Measurements from ENCODE around the gene TBC1D12. TPM values are rescaled to one million over a fixed set of nuclear protein-coding genes. Genes with fewer than 3 reads are reported as not detected.
"Not testable (repeated sequence)": the region's sequence is repeated elsewhere in the genome, so short reads cannot be mapped to it uniquely, and the experiment has no call there.

TBC1D12 gene
- total RNA-seq, 2 donors from 2014 or later: 13.8 to 22.3 TPM

DNA sequence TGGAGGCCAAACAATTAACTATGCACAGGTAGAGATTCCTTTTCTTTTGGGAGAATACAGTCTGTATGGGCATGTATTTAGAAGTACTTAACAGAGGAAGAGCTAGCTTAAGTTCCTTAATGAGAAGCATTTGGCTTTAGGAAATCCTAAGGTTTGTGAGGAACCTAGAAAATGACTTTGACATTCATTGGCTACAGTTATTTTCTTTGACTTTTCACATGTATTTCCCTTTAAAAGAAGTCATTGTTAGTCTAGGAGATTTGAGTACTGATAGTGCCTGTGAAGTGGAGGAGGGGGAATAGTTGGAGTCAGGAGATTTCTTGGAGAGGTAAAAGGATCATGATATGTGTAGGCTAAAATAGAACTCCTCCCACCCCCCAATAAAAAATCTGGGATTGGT, 146.9 kb downstream of the TBC1D12 start:
- intact Hi-C loops (cut with DNase I): no loop called here
- Histone ChIP-seq H3K4me3 (no peak overlapping the region), H3K27me3 (replicated peaks; ENCODE audit: insufficient read depth) (no peaks in the 10 kb centered on the region), H3K9me3 (no peaks in the 10 kb centered on the region), H3K36me3 (no peaks in the 10 kb centered on the region), H3K27ac (no peak overlapping the region), H3K4me1 (replicated peaks) (peaks cover 4% of the 10 kb centered on the region)
- DNase-seq (ENCODE audit: low spot score): no peak
- TF ChIP-seq POLR2AphosphoS5 (IDR thresholded peaks at IDR 0.05) (no peak), POLR2A (IDR thresholded peaks at IDR 0.05) (no peak)
- TF ChIP-seq, protein P1, sequence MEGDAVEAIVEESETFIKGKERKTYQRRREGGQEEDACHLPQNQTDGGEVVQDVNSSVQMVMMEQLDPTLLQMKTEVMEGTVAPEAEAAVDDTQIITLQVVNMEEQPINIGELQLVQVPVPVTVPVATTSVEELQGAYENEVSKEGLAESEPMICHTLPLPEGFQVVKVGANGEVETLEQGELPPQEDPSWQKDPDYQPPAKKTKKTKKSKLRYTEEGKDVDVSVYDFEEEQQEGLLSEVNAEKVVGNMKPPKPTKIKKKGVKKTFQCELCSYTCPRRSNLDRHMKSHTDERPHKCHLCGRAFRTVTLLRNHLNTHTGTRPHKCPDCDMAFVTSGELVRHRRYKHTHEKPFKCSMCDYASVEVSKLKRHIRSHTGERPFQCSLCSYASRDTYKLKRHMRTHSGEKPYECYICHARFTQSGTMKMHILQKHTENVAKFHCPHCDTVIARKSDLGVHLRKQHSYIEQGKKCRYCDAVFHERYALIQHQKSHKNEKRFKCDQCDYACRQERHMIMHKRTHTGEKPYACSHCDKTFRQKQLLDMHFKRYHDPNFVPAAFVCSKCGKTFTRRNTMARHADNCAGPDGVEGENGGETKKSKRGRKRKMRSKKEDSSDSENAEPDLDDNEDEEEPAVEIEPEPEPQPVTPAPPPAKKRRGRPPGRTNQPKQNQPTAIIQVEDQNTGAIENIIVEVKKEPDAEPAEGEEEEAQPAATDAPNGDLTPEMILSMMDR (IDR thresholded peaks at IDR 0.05): no peak

DNA sequence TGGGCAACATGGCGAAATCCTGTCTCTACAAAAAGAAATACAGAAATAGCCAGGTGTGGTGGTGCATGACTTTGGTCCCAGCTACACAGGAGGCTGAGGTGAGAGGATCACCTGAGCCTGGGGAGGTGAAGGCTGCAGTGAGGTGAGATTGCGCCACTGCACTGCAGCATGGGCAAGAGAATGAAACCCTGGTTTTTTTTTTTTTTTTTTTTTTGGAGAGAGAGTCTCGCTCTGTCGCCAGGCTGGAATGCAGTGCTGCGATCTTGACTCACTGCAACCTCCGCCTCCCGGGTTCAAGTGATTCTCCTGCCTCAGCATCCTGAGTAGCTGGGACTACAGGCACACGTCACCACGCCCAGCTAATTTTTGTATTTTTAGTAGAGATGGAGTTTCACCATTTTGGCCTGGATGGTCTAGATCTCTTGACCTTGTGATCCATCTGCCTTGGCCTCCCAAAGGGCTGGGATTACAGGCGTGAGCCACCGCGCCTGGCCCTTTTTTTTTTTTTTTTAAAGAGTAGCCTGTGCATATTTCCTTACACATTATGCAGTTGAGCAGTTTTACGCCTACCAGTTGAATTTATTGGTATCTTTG, 165.5 kb downstream of the TBC1D12 start:
- H3K9me3 ChIP-seq; H3K27me3 ChIP-seq (replicated peaks; ENCODE audit: insufficient read depth); intact Hi-C loops (cut with DNase I); H3K4me3 ChIP-seq; DNase-seq (ENCODE audit: low spot score); H3K36me3 ChIP-seq; H3K4me1 ChIP-seq (replicated peaks); H3K27ac ChIP-seq: not testable (repeated sequence)
- WGBS: 94% methylated on average over 13 of the region's 13 CpGs

DNA sequence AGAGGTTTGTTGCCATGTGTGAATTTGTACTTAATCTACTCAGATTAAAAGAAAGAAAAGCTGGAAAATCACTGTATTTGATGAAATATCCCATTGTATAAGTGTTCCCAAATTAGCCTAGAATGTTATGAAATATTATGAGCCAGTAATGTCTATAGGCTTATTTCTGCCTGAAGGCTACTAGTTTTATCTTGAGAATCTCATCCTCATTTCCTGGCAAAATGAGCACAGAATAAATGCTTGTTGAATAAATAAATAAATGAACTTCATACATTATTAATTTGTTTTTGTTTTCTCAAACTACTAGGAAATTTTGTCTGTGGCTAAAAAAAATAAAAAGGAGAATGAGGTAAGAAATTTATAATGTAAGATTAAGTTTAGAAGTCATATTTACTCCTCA, 168.7 kb downstream of the TBC1D12 start:
- TF ChIP-seq POLR2A (IDR thresholded peaks at IDR 0.05) (no peak), POLR2AphosphoS5 (IDR thresholded peaks at IDR 0.05) (no peak)
- TF ChIP-seq, protein P1 (IDR thresholded peaks at IDR 0.05): no peak
- intact Hi-C loops (cut with DNase I): no loop called here
- H3K4me3 ChIP-seq: no peak overlapping the region
- DNase-seq (ENCODE audit: low spot score): no peak
- no peaks in the 10 kb centered on the region for H3K36me3 ChIP-seq
- H3K4me1 ChIP-seq (replicated peaks): no peaks in the 10 kb centered on the region
- H3K9me3 ChIP-seq: no peaks in the 10 kb centered on the region
- no peak overlapping the region for H3K27ac ChIP-seq
- no peaks in the 10 kb centered on the region for H3K27me3 ChIP-seq (replicated peaks; ENCODE audit: insufficient read depth)

DNA sequence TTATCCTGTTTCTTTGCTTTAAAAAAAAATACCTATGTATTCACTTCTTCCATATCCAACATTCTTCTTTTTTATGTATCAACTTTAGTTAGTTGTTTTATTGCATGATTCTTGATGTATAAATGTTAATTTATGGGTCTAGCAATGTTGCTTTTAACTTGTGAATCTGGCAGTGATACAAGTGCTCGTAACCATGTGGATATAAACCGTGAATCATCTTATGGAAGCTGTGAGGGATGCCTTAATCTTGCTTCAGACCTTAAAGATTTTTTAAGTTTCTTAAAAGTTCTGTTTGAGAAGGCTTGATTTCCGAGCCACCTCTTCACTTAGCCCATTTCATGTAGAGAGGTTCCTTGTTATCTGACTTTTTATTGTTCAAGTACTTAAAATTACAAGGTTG, 169.2 kb downstream of the TBC1D12 start:
- no peak for DNase-seq (ENCODE audit: low spot score)
- Histone ChIP-seq H3K4me1 (replicated peaks) (no peaks in the 10 kb centered on the region), H3K27ac (no peak overlapping the region), H3K27me3 (replicated peaks; ENCODE audit: insufficient read depth) (no peaks in the 10 kb centered on the region), H3K4me3 (no peak overlapping the region), H3K9me3 (no peaks in the 10 kb centered on the region), H3K36me3 (no peaks in the 10 kb centered on the region)
- TF ChIP-seq POLR2AphosphoS5 (IDR thresholded peaks at IDR 0.05): no peak
- TF ChIP-seq, protein P1 (IDR thresholded peaks at IDR 0.05): no peak
- TF ChIP-seq POLR2A (IDR thresholded peaks at IDR 0.05): no peak
- intact Hi-C loops (cut with DNase I): no loop called here
- WGBS: 60% methylated on average over 3 of the region's 3 CpGs

DNA sequence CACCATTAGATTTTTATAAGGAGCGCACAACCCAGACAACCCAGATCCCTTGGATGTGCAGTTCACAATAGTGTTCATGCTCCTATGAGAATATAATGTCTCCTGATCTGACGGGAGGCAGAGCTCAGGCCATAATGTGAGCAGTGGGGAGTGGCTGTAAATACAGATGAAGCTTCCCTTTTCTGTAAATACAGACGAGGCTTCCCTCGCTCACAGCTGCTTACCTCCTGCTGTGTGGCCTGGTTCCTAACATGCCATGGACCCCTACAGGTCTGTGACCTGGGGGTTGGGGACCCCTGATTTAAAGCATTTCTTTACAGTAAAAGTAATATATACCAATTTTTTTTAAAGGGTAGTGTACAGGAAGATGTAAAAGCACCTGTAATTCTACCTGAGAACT, 176.4 kb downstream of the TBC1D12 start:
- intact Hi-C loops (cut with DNase I): no loop called here
- Histone ChIP-seq H3K27ac (no peak overlapping the region), H3K27me3 (replicated peaks; ENCODE audit: insufficient read depth) (no peaks in the 10 kb centered on the region), H3K4me1 (replicated peaks) (no peaks in the 10 kb centered on the region), H3K36me3 (no peaks in the 10 kb centered on the region), H3K4me3 (no peak overlapping the region), H3K9me3 (no peaks in the 10 kb centered on the region)
- TF ChIP-seq POLR2AphosphoS5 (IDR thresholded peaks at IDR 0.05) (no peak), POLR2A (IDR thresholded peaks at IDR 0.05) (no peak)
- TF ChIP-seq, protein P1 (IDR thresholded peaks at IDR 0.05): no peak
- WGBS: 92% methylated on average over 4 of the region's 4 CpGs
- DNase-seq (ENCODE audit: low spot score): no peak

All from prostate gland (tissue), 2 donors.